ENCODE data around the gene PANK1. TPM values are rescaled to one million over a fixed set of nuclear protein-coding genes. Genes with fewer than 3 reads are reported as not detected.

PANK1 gene
- total RNA-seq, 4 donors from 2014 or later, result 2.0 to 5.0 (median 3.6) TPM

DNA sequence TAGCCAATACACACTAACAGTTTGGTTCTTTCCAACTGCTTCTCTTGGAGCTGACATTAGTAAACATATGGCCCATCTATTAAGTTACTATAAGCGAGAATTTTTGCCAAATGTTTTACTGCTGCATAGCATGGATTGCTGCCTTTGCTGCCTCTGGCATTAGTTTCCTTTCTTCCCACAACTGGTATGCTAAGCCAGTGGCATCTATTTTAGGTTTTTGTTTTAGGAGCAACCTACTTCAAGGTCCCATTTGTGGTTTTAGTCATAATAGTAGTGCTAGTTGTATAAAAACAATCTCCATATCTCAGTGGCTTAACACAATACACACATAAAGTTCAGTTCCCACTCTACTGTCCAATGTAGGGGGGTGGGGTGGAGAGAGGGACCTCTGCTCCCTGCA, 25.9 kb upstream of the PANK1 start:
- Histone ChIP-seq H3K27me3 (no peaks in the 10 kb centered on the region), H3K36me3 (no peaks in the 10 kb centered on the region), H3K4me1 (no peaks in the 10 kb centered on the region), H3K4me3 (no peak overlapping the region), H3K27ac (replicated peaks in 1 of 4) (no peak overlapping the region), H3K9me3 (no peaks in the 10 kb centered on the region)
- intact Hi-C loops (cut with DNase I), result no loop called here
- no peak for DNase-seq (ENCODE audit: extremely low spot score)
- TF ChIP-seq POLR2A (IDR thresholded peaks at IDR 0.05; ENCODE audit: low read depth) (no peak), POLR2AphosphoS5 (IDR thresholded peaks at IDR 0.05) (no peak), EP300 (IDR thresholded peaks at IDR 0.05) (no peak)
- 77% methylated on average over 1 of the region's 1 CpG for WGBS

DNA sequence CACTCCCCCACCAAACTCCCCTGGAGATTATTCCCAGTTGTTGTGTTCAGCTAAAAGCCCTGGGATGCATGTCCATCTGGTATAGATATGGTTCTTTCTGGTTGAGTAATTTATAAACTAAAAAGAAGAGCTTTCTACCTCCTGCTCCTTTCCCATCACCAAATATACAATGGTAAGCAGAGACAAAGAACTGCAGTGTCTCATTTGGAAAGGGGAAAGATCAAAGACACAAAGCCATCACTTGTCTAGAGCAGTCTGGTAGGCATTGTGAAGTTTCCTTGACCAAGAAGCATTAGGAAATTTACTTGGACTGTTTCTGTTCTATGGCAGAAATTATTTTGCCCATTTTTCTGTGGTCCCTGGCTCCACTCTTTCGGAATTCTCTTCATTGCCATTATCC, 24.9 kb upstream of the PANK1 start:
- Histone ChIP-seq H3K27me3 (no peaks in the 10 kb centered on the region), H3K36me3 (no peaks in the 10 kb centered on the region), H3K4me3 (no peak overlapping the region), H3K27ac (replicated peaks in 1 of 4) (no peak overlapping the region), H3K4me1 (no peaks in the 10 kb centered on the region), H3K9me3 (no peaks in the 10 kb centered on the region)
- 82% methylated on average over 1 of the region's 1 CpG for WGBS
- intact Hi-C loops (cut with DNase I), result no loop called here
- no peak for DNase-seq (ENCODE audit: extremely low spot score)
- no peak for TF ChIP-seq EP300 (IDR thresholded peaks at IDR 0.05)
- TF ChIP-seq, protein P1, sequence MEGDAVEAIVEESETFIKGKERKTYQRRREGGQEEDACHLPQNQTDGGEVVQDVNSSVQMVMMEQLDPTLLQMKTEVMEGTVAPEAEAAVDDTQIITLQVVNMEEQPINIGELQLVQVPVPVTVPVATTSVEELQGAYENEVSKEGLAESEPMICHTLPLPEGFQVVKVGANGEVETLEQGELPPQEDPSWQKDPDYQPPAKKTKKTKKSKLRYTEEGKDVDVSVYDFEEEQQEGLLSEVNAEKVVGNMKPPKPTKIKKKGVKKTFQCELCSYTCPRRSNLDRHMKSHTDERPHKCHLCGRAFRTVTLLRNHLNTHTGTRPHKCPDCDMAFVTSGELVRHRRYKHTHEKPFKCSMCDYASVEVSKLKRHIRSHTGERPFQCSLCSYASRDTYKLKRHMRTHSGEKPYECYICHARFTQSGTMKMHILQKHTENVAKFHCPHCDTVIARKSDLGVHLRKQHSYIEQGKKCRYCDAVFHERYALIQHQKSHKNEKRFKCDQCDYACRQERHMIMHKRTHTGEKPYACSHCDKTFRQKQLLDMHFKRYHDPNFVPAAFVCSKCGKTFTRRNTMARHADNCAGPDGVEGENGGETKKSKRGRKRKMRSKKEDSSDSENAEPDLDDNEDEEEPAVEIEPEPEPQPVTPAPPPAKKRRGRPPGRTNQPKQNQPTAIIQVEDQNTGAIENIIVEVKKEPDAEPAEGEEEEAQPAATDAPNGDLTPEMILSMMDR (IDR thresholded peaks at IDR 0.05), result no peak
- no peak for TF ChIP-seq POLR2AphosphoS5 (IDR thresholded peaks at IDR 0.05)
- no peak for TF ChIP-seq POLR2A (IDR thresholded peaks at IDR 0.05; ENCODE audit: low read depth)

DNA sequence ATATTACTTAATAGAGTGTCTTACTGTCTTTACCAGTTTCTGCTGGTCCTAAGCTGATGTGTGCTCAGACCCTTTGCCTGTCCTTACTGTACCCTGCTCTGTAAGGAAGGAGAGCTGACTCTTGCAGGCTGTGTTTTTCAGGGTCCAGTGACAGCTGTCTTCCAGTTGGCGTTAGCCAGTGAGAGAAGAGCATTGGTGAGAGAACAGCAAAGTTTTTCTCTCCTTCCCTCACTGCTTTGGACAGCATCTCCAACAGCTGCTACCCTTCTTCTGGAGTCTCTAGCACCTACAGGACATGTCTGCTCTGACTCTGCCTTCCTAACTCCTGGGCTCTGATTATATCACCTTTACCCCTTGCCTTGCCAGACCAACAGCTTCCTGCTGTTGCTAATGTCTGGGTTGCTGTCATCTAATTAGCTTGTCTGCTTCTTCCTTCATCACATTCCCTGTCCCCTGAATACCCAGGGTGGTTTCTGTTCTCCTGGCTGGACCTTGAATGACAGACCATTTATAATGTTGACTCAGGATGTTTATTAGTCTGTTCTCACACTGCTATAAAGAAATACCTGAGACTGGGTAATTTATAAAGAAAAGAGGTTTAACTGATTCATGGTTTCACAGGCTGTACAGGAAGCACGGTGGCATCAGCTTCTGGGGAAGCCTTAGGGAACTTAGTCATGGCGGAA, 23.5 kb upstream of the PANK1 start:
- no peak for DNase-seq (ENCODE audit: extremely low spot score)
- no peak overlapping the region for H3K4me3 ChIP-seq
- H3K27me3 ChIP-seq, result no peaks in the 10 kb centered on the region
- H3K27ac ChIP-seq (replicated peaks in 1 of 4), result no peak overlapping the region
- H3K36me3 ChIP-seq, result no peaks in the 10 kb centered on the region
- TF ChIP-seq POLR2A (IDR thresholded peaks at IDR 0.05; ENCODE audit: low read depth) (no peak), POLR2AphosphoS5 (IDR thresholded peaks at IDR 0.05) (no peak), EP300 (IDR thresholded peaks at IDR 0.05) (no peak)
- TF ChIP-seq, protein P1 (IDR thresholded peaks at IDR 0.05), result no peak
- H3K9me3 ChIP-seq, result no peaks in the 10 kb centered on the region
- H3K4me1 ChIP-seq, result no peaks in the 10 kb centered on the region
- intact Hi-C loops (cut with DNase I), result no loop called here
- 77% methylated on average over 3 of the region's 3 CpGs for WGBS

DNA sequence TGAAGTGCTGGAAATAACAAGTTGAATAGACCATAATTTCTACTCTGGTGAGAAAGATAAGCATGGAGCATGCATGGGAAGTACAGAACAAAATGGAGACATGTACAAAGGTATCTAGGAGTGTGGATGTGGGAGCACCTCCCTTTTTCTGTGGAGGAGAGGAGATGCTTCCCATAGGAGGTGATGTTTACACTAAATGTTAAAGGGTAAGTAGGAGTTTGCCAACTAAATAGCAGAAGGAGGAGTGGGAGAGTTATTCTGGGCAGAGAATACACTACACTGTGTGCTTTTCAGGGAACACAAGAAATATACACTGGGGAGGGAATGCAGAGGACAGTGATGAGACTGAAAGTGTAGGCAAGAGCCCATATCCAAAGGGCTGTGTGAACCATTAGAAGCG, 21.1 kb upstream of the PANK1 start:
- H3K36me3 ChIP-seq, result no peaks in the 10 kb centered on the region
- no peaks in the 10 kb centered on the region for H3K9me3 ChIP-seq
- H3K4me3 ChIP-seq, result no peak overlapping the region
- intact Hi-C loops (cut with DNase I), result no loop called here
- no peak overlapping the region for H3K27ac ChIP-seq (replicated peaks in 1 of 4)
- H3K27me3 ChIP-seq, result no peaks in the 10 kb centered on the region
- DNase-seq (ENCODE audit: extremely low spot score), result no peak
- 94% methylated on average over 1 of the region's 1 CpG for WGBS
- no peaks in the 10 kb centered on the region for H3K4me1 ChIP-seq
- TF ChIP-seq EP300 (IDR thresholded peaks at IDR 0.05) (no peak), POLR2AphosphoS5 (IDR thresholded peaks at IDR 0.05) (no peak), POLR2A (IDR thresholded peaks at IDR 0.05; ENCODE audit: low read depth) (no peak)
- TF ChIP-seq, protein P1 (IDR thresholded peaks at IDR 0.05), result no peak

DNA sequence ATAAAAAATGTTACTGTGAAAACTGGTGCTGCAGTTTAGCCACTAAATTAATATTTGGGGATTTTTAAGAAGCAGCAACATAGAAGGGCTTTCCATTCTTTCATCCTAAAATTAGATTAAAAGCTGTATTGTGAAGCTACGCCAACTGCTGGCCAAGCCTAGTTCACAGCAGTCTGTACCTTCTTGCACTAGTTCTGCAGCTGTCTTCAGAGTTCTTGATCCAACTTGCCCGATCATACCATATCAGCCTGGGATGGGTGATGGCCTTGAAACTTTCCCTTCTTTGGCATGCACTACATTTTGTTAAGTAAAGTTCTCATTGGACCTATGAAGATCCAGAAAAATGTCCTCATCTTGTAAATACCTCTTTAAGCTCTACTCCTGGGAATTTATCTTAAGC, 20.3 kb upstream of the PANK1 start:
- intact Hi-C loops (cut with DNase I), result no loop called here
- no peaks in the 10 kb centered on the region for H3K9me3 ChIP-seq
- no peak for TF ChIP-seq POLR2AphosphoS5 (IDR thresholded peaks at IDR 0.05)
- TF ChIP-seq, protein P1 (IDR thresholded peaks at IDR 0.05), result no peak

More for the DNA sequence above, 20.3 kb upstream of the PANK1 start:
- Histone ChIP-seq H3K27me3 (no peaks in the 10 kb centered on the region), H3K4me3 (no peak overlapping the region), H3K4me1 (no peaks in the 10 kb centered on the region), H3K27ac (replicated peaks in 1 of 4) (no peak overlapping the region), H3K36me3 (no peaks in the 10 kb centered on the region)
- DNase-seq (ENCODE audit: extremely low spot score), result no peak
- 80% methylated on average over 2 of the region's 2 CpGs for WGBS

All from esophagus muscularis mucosa (tissue), 4 donors.